Measurements from ENCODE around the gene SRGAP2C.
"Not testable (repeated sequence)": the region's sequence is repeated elsewhere in the genome, so short reads cannot be mapped to it uniquely, and the experiment has no call there.

GRCh38 chr1:121192512-121192911 lies 7.7 kb downstream of the SRGAP2C start:
- not testable (repeated sequence) for TF ChIP-seq CTCF (IDR thresholded peaks at IDR 0.05); EP300 (IDR thresholded peaks at IDR 0.05); POLR2A (IDR thresholded peaks at IDR 0.05; ENCODE audit: low read depth)

Data from esophagus muscularis mucosa (tissue), 4 donors.